Suprapubic skin (tissue), 4 donors: Measurements from ENCODE around the gene SEMA5A. TPM values are rescaled to one million over a fixed set of nuclear protein-coding genes. Genes with fewer than 3 reads are reported as not detected.

Experiments
- DNase-seq, 2 donors: peaks; one replicate each; pipeline ENCODE4 v3.0.0-alpha.2; 2019; ENCODE audit warnings: low spot score in 2 of 2
- H3K27ac ChIP-seq: fragments of 200-600 bp; sonication (generic); one replicate; pipeline ENCODE4 v1.5.1; 2019
- H3K27me3 ChIP-seq: fragments of 200-600 bp; sonication (generic); one replicate; pipeline ENCODE4 v1.5.1; 2019
- H3K36me3 ChIP-seq: fragments of 200-600 bp; sonication (generic); one replicate; pipeline ENCODE4 v1.5.1; 2019
- H3K4me1 ChIP-seq: fragments of 200-600 bp; sonication (generic); one replicate; pipeline ENCODE4 v1.5.1; 2019
- H3K4me3 ChIP-seq: fragments of 200-600 bp; sonication (generic); one replicate; pipeline ENCODE4 v1.5.1; 2019; ENCODE audit warnings: mild to moderate bottlenecking
- H3K9me3 ChIP-seq: fragments of 200-600 bp; sonication (generic); one replicate; pipeline ENCODE4 v1.5.1; 2019
- EP300 ChIP-seq: sonication (generic); formaldehyde crosslinking; IDR thresholded peaks from one replicate; pipeline ENCODE4 v1.6.1; 2017; ENCODE audit warnings: antibody characterized with exemption
- POLR2A ChIP-seq, 2 donors: fragments of 450-650 bp; IDR thresholded peaks; one replicate each; pipeline ENCODE4 v1.6.1; 2017; ENCODE audit warnings: antibody characterized with exemption in 2 of 2, mild to moderate bottlenecking in 2 of 2, moderate library complexity in 2 of 2
- POLR2AphosphoS5 ChIP-seq, 3 donors: sonication (generic); formaldehyde crosslinking; IDR thresholded peaks; one replicate each; pipeline ENCODE4 v1.6.1; 2017; ENCODE audit warnings: antibody characterized with exemption in 3 of 3
- WGBS: methylation state at CpG from one replicate; pipeline ENCODE4 v1.1.5; 2018; 5-methylcytosine and 5-hydroxymethylcytosine counted together
- total RNA-seq, 4 donors: library from RNA; depleted of rRNA; stranded (reverse); fragments of >200 nt; gene quantifications; one replicate each; pipeline ENCODE4 v1.1.0, GENCODE V29; 2016
- TF ChIP-seq, protein P1 (sequence below), 2 donors: fragments of 200-600 bp in 1 of 2; fragments of 450-650 bp in 1 of 2; sonication (generic) in 1 of 2; IDR thresholded peaks; one replicate each; pipeline ENCODE4 v1.5.1; 2016 to 2019; ENCODE audit warnings: antibody characterized with exemption in 2 of 2, mild to moderate bottlenecking in 1 of 2, moderate library complexity in 1 of 2

SEMA5A gene
- total RNA-seq, 4 donors from 2014 or later: 14.5 to 31.7 (median 23.4) TPM

DNA sequence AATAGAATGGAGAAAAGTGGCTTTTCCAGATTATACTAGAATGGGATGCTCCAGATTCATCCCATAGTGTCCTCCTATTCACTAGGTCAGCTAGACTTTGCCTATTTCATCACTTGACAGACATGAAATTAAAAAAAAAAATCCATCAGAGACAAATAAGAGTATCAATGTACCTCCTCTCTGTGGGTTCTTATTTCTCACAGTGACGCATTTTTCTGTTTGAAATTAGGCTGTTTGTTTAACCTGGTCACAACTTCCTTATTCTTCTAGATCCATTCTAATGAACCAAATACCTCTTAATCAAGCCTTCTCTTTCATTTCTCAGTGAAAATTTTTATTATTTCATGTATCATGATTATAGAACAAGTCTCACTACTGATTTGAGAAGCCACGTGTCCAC lies 305.4 kb downstream of the SEMA5A start:
- no peaks in the 10 kb centered on the region for H3K9me3 ChIP-seq
- 80% methylated on average over 2 of the region's 2 CpGs for WGBS
- no peaks in the 10 kb centered on the region for H3K27me3 ChIP-seq
- H3K36me3 ChIP-seq: no peaks in the 10 kb centered on the region
- no peak overlapping the region for H3K4me3 ChIP-seq
- no peak for TF ChIP-seq EP300
- TF ChIP-seq, protein P1, sequence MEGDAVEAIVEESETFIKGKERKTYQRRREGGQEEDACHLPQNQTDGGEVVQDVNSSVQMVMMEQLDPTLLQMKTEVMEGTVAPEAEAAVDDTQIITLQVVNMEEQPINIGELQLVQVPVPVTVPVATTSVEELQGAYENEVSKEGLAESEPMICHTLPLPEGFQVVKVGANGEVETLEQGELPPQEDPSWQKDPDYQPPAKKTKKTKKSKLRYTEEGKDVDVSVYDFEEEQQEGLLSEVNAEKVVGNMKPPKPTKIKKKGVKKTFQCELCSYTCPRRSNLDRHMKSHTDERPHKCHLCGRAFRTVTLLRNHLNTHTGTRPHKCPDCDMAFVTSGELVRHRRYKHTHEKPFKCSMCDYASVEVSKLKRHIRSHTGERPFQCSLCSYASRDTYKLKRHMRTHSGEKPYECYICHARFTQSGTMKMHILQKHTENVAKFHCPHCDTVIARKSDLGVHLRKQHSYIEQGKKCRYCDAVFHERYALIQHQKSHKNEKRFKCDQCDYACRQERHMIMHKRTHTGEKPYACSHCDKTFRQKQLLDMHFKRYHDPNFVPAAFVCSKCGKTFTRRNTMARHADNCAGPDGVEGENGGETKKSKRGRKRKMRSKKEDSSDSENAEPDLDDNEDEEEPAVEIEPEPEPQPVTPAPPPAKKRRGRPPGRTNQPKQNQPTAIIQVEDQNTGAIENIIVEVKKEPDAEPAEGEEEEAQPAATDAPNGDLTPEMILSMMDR (IDR thresholded peaks at IDR 0.05): no peak
- TF ChIP-seq POLR2A (IDR thresholded peaks at IDR 0.05): no peak
- no peak for TF ChIP-seq POLR2AphosphoS5 (IDR thresholded peaks at IDR 0.05)
- no peaks in the 10 kb centered on the region for H3K4me1 ChIP-seq
- H3K27ac ChIP-seq: no peak overlapping the region
- DNase-seq: no peak

DNA sequence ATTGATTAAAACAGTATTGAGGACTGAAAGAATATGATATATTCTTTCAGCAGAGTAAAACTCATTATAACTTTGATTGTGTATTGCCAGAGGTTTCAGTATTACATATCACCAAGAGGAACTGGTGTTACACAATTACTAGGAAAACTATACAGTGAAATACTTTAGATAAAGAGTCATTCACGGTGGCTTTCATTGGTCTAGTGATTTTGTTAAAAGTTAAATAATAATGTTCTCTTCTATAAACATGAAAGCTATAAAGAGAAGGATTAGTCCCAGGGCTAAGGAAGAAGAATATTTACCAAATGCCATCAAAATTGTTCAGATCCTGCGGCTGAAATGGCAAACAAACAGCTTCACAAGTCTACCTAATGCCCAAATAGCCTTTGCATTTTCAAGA lies 306.2 kb downstream of the SEMA5A start:
- H3K4me1 ChIP-seq: no peaks in the 10 kb centered on the region
- H3K27me3 ChIP-seq: no peaks in the 10 kb centered on the region
- 73% methylated on average over 2 of the region's 2 CpGs for WGBS
- H3K9me3 ChIP-seq: no peaks in the 10 kb centered on the region
- no peak for TF ChIP-seq POLR2AphosphoS5 (IDR thresholded peaks at IDR 0.05)
- TF ChIP-seq, protein P1 (IDR thresholded peaks at IDR 0.05): no peak
- no peak for TF ChIP-seq POLR2A (IDR thresholded peaks at IDR 0.05)
- no peak for TF ChIP-seq EP300
- H3K36me3 ChIP-seq: no peaks in the 10 kb centered on the region
- no peak overlapping the region for H3K27ac ChIP-seq
- no peak for DNase-seq
- no peak overlapping the region for H3K4me3 ChIP-seq

DNA sequence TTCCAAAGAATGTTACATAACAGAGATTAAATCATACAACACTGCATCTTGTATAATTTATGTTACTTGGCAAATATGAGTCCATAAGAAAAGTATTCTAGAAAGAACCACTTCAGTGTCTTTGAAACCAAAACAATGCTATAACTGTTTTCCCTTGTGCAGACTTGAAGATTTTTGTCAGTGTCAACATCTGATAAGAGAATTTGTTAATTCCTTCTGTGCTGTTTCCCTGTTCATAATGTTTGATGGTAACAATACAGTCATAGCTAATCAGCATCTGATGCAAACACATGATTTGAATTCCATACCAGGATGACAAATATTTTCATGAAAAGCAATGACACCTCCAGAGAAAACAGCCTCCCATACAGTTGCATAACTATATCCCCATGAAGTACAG lies 306.8 kb downstream of the SEMA5A start:
- no peak overlapping the region for H3K4me3 ChIP-seq
- no peak for DNase-seq
- no peaks in the 10 kb centered on the region for H3K36me3 ChIP-seq
- H3K9me3 ChIP-seq: no peaks in the 10 kb centered on the region
- H3K27ac ChIP-seq: no peak overlapping the region
- H3K4me1 ChIP-seq: no peaks in the 10 kb centered on the region
- no peaks in the 10 kb centered on the region for H3K27me3 ChIP-seq
- TF ChIP-seq, protein P1 (IDR thresholded peaks at IDR 0.05): no peak
- TF ChIP-seq EP300 (no peak), POLR2AphosphoS5 (IDR thresholded peaks at IDR 0.05) (no peak), POLR2A (IDR thresholded peaks at IDR 0.05) (no peak)

DNA sequence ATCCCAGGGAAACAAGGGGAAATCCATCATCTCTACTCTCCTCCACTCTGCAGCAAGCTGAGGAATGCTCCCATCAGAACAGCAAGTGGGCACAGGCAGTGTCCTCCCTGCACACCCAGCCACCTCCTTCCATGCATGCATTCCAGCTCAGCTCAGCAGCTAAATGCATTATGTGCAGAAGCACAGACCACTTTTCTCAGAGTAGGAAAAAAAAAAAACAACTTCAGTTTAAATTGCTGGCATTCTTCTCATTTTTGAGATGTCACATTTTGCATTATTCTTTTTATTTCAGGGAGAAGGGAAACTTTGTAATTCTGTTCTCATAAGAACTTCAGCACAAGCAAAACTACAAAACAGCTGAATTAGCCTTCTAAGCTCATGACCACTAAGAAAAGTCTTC lies 312.2 kb downstream of the SEMA5A start:
- Histone ChIP-seq H3K4me3 (no peak overlapping the region), H3K27ac (no peak overlapping the region), H3K9me3 (no peaks in the 10 kb centered on the region), H3K27me3 (no peaks in the 10 kb centered on the region), H3K4me1 (no peaks in the 10 kb centered on the region), H3K36me3 (no peaks in the 10 kb centered on the region)
- TF ChIP-seq POLR2A (IDR thresholded peaks at IDR 0.05): no peak
- TF ChIP-seq EP300: no peak
- no peak for TF ChIP-seq POLR2AphosphoS5 (IDR thresholded peaks at IDR 0.05)
- TF ChIP-seq, protein P1 (IDR thresholded peaks at IDR 0.05): no peak
- no peak for DNase-seq

DNA sequence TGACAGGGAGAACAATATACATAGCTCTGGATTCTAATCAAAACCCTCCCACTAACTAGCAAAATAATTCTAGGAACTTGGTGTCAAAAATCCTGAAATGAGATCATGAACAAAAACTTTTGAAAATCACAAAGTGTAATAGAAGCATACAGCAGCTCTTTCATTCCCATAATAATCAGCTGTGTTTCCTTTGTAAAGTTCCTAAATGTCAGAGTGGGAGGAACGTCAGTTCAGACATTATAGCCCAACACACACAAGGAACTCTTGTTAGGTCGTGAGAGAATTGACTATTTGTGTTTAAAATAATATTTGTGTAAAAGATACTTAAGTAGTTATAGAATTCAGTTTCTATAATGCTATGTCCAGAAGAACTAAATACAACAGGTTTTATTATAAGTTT lies 312.8 kb downstream of the SEMA5A start:
- no peak overlapping the region for H3K27ac ChIP-seq
- 65% methylated on average over 2 of the region's 2 CpGs for WGBS
- H3K36me3 ChIP-seq: no peaks in the 10 kb centered on the region
- TF ChIP-seq EP300 (no peak), POLR2AphosphoS5 (IDR thresholded peaks at IDR 0.05) (no peak), POLR2A (IDR thresholded peaks at IDR 0.05) (no peak)
- TF ChIP-seq, protein P1 (IDR thresholded peaks at IDR 0.05): no peak
- no peaks in the 10 kb centered on the region for H3K4me1 ChIP-seq
- H3K4me3 ChIP-seq: no peak overlapping the region
- no peaks in the 10 kb centered on the region for H3K27me3 ChIP-seq
- DNase-seq: no peak
- no peaks in the 10 kb centered on the region for H3K9me3 ChIP-seq
